Measurements from ENCODE around the gene ANO2.

Gene ANO2

DNA sequence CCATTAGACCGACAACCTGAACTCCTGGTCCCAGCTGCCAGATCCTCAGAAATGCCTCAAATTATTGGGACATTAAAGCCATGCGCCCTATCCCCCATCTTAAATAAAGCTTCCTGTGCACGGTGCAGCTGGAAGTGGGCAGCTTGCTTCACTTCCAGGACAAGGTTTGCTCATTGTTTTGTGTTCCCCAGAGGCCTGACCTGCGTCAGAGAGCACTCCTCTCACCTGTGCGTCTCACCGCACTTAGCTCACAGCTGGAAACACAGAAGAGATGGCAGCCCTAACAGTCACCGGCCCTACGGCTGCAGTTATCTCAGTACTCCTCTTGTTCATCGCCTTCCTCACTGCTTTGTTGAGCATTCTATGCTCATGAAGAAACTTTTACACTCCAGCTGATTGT, 135.5 kb downstream of the ANO2 start:
- FAIRE-seq = no peak

DNA sequence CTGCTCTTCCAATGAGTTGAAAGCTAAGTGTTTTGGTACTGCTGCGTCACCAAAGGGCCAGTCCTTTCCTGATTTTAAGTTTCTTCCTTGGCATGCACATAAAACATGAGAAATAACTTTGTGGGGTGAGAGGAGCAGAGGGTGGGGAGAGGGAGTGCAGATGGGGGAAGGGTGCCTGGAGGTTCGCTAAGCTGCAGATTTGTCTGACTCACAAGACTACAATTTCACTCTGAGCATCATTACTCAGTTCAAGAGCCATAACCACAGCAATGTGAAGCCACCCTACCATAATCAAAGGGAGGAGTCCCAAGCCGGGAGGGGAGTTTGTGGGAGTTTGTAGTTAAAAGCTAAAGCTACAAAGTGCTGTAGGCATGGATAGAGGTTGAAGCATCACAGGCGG, 136.1 kb downstream of the ANO2 start:
- no peak for FAIRE-seq

DNA sequence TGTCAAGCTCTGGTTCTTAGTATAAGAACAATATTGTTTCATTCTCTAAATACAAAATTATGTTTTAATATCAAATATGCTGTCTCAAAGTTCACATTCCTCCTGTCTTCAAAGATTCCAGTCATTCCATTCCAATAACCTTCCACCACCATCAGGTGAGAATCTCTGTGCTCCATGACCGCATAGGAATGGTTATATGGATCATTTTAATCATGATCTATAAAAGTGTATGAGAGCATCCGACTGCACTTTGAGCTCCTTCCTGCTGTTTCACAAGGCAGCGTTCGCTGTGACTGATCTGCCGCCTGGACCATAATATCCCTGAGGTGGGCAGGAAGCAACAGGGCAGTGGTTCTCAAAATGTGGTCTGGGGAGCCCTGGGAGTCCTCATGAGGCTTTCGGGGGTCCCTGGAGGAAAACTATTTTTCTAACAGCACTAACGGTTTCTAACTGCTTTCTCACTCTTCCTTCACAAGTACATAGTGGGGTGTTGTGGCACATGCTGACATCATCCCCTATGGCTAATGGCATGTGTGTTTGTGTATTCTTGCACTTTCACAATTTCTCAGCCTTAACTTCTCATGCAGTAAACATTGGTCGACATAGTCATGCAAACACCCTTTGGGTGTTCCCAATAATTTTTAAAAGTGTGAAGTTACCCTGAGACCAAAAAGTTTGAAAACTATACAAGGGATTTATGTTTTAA, 137.4 kb downstream of the ANO2 start:
- no peak for FAIRE-seq

DNA sequence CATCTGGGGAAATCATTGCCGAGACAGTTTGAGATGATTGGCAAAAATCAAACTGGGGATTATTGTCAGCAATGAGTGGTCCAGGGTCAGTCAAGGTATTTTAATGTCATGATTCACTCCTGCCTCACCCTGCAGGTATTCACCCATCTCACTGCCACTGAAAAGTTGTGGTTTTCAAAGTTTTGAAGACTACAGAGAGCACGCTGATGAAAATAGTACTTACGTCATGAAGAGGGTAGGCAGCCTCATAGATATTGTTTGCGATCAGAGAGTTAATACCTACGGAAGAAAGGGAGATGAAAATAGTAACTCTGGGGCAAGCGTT, 138.0 kb downstream of the ANO2 start:
- FAIRE-seq = no peak

DNA sequence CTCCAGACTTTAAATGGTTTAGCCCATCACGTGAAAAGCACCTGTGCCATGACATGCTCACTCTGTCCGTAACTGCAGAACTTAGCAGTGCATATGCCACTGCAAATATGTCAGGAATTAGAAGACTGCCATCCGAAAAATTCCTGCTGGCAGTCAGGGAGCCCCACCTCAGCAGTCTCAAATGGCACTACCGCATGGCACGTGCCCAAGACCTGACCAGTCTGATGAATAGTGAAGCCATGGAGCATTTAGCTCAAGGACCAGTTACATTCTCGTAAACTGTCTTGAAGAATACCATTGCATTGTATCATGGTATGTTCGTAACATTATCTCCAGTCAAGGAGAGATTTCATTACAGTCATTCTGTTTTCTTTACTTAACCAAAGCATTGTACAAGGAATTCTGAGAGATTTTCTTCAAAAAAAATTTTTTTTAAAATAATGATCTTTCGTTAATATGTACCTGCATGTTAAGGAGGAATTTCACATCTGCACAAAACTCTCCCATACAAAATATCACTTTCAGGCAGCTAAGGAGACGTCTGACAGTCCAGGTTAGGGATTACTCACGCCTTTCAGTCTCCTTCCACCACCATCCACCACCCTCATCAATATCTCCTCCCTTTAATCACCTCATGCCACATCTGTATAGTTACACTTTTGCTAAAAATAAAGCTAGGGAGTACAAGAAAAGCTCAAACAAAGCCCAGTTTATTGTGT, 138.5 kb downstream of the ANO2 start:
- no peak for FAIRE-seq

DNA sequence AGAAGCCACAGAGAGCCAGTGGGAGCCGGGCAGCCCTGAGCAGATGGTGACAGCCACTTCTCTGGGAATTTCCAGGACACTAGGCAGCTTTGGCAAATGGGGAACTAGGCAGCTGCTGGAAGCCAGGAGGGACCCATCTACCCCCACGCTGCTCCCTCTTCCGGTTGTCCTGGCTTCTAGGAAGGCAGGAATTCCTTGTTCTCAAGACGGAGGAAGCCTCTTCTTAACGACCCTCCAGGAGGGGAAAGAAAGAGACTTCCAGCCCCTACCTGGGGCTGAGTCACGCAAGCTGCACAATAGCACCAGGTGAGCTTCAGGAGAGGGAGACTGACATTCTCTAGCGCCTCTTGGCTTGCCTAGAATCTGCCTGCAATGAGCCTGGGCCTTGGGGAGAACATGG, 141.5 kb downstream of the ANO2 start:
- no peak for FAIRE-seq

DNA sequence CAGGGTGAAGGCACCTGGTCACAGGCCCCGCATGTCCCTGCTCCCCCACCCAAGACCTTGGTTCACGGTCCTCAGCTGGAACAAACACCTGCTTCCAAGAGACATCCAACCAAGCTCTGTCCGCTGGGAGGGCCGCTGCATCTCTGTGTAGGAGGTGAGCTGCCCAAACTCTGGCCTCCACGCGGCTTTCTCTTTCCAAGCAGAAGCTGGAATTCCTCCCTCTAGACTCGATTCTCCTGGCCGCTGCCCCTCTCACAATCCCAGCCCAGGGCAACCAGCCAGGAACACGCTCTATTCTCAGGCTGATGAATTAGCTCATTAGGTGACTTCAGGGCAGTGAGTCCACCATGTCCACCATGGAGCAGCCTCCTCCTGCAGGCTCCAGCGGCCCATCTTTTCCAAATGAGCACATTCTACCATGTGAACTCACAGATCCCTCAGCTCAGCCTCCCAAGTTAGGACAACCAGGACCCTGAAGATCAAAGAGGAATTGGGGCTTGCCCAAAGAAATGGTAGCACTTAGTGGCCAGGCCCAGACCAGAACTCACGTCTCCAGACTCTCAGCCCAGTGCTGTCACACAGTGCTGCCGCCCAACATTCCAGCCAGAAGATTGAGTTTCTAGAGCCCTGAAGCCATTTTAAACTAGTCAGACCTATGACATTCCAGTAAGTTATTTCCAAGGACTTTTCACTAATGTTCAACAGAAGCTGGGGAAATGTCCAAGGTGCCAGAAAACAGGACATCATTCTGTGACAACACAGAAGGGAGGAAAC, 146.6 kb downstream of the ANO2 start:
- no peak for FAIRE-seq

DNA sequence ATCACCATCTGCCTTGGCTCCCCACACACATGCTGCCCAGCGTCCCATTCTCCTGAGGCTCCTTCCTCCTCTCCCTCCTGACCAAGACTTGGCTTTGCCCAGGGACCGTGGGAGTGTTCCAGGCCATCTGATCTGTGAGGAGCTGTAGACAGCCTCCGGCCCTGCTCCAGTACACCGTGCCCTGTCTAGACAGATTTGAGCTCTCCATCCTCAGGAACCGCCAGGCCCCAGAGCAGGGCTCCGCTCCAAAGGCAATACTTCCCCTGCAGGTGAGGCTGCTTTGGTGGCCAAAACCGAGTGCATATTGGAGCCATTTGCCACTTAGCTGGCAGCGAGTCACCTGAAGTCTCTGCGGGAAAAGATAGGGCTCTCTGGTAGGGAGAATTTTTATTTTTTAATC, 147.4 kb downstream of the ANO2 start:
- no peak for FAIRE-seq

DNA sequence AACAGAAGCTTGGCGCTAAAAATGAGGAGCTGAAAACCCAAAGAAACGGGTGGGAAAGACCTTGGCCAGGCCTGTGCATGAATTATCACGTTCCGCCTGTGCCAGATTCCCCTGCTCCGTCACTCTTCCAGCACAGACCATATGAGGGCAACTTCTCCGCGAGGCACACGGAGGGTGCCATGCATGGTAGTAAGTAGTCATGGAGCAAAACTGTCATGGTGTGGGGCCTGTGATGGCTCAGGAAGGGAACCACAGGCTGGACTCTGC, 148.2 kb downstream of the ANO2 start:
- no peak for FAIRE-seq

DNA sequence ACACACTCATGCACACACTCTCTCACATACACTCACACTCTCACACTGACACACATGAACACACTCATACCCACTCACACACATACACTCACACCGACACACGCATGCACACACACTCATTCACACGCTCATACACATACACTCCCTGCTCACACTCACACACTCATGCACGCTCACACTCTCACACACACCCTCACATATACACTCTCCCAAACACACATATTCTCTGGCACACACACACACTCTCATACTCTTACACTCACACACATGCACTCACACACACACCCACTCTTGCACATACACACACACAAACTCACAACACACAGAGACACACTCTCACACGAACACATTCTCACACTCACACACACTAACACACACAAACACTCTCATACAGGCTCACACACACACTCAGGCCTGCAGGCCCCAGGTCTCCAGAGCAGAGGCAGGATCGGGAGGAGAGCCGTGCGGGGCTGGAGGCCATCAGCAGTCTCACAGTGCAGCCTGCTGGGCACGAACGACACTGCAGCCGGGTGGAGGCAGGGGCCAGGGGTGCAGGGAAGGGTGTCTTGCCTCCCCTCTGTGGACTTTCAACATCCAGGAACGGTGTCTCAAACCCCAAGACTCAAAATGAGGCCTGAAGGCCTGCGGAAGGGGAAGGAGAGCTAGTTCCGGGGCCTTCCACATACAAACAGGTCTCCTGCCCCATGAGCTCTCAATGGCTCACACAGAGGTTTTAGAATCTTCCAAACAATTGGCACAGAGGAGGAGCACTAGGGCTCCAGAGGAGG, 148.7 kb downstream of the ANO2 start:
- FAIRE-seq = no peak

DNA sequence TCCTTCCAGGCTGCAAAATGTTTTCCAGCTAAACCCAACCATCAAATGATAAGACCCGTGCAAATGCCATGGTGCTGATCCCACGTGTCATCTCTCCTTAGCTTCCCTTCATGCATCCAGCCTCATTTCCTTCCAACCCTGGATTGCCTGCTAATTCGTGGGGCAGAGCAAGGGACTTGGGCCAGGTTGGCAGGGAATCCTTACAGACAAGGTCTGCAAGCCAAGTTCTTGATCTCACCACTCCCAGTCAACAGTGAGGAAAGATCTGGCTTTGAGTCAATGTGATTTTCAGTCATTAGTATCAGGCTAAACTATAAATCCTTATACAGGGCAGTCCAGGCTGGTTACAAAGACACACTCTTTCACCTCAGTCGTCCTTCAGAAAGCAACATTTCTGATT, 150.9 kb downstream of the ANO2 start:
- FAIRE-seq = no peak

DNA sequence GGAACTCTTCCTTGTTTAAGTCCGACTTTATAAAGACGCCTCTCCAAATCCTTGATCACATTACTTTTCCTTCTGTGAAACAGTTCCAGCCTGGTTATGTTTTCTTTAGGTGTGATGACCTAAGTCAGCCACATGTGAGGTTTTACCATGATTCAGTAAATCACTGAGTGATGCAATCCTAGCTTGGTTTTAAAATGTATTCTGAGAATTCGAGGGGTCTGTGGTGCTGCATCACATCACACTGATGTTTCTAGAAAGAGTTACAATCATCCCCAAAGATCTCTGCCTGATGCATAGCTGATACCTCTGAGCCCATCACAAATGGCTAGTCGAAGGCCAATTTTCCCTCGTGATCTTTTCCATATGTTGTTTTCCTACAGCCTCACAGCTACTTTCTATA, 152.7 kb downstream of the ANO2 start:
- FAIRE-seq = no peak

DNA sequence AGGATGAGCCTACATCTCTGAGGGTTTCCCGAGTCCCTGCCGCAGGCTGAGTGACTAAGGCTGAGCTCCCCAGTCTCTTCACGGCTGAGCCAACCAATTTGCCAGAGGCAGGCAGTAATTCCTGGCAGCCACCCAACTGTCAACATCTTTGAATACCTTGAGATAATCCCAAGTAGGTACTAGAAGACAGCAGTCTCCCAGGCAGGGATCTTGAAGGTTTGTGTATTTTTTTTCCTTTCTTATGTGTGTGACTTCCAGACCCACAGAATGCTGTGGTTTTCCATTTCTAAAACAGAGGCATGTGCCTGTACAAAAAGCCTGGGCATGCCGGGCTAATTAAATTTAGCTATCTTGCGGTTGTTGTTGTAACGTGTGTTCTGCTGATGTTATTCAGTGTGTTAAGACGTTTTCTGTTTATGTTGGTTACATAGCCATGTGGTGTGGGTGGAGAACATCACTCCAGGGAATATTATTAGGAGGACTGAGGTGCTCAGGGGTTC, 155.5 kb downstream of the ANO2 start:
- no peak for FAIRE-seq

DNA sequence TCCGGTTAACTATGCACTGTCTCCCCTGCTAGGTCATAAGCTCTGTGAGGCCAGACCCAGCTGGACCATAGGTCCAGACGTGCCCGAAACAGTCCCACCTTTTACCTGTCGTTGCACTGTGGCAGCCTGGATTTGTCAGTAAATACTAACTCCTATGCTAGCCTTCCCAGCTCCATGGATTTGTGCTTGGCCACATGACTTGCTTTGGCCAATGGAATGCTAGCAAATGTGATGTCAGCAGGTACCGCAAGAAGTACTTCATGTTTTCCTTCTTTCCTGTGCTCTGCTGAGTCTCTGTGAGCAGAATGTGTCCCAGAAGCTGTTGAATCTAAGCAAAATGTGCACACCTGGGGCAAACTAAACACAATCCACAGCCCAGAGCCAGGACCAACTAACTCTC, 157.2 kb downstream of the ANO2 start:
- FAIRE-seq = no peak

DNA sequence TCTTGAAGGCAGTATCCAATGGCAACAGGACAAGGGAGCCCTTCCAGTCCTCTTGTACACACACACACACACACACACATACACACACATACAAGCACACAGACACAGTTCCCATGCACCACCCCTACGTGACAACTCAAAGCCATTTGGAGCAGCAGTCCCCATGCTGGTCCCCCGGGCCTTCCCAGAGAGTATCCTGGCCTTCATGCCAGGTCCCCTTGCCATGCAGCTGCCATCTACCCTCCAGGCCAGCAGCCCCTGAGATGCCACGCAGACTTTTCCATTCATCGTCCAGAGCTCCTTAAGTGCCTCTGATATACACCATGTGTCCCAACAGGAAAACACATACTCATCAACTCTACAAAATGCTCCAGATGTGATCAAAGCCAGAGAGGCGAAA, 159.5 kb downstream of the ANO2 start:
- no peak for FAIRE-seq

DNA sequence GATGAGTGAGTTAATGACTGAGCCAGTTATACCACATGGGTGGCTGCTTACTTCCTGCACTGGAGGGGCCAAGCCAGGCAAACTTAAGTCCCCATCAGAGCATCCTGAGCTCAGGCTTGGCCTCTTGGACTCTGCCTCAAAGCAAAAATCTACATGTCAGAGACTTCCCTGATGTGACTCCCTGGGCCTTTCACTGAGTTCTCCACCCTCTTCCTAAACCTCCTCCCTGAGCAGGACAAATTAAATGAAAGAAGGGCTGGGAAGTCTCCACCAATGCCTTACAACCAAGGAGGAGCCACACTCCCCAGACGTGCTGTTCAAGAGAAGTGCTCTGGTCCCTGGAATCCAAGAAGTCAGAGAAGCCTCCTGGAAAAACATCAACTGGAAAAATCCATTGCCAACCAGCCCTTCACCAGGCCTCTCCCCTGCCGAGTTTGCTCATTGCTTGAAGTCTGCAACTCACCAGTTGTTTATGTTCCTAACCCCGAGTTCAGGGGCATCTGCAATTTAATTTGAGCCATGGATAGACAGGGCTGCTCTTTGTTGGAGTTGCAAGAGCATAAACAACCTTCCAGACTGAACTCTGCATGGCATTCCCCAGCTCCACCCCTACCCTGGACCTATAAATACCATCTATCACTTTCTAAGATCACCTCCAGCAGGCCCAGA, 160.5 kb downstream of the ANO2 start:
- no peak for FAIRE-seq

DNA sequence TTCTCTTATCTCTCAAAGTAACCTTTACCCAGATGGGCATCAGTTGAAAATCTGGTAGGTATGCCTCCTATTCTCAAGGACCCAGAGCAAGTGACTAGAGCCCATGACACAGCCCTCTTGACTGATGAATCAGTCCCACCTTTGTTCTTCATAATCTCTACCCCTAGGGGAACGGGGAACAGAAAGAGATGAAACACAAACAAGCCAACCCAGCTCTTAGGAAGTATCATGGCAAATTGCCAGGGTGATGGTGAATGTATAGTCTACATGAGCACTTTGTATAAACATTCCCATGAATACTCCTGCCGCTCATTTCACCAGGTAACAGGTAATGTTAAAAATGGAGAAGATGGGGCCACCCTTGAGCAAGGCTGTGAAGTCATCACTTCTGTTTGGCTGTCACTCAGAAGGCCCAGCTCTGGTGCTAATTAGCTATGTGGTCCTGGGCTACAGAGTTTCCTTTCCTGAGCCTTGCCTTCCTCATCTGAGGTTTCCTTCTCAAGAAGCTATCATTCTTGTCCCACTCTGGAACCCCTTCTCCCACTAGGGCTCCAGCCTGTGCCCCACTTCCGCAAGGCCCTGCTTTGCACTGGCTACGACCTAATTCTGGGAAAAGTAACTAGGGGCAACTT, 161.7 kb downstream of the ANO2 start:
- FAIRE-seq = no peak

DNA sequence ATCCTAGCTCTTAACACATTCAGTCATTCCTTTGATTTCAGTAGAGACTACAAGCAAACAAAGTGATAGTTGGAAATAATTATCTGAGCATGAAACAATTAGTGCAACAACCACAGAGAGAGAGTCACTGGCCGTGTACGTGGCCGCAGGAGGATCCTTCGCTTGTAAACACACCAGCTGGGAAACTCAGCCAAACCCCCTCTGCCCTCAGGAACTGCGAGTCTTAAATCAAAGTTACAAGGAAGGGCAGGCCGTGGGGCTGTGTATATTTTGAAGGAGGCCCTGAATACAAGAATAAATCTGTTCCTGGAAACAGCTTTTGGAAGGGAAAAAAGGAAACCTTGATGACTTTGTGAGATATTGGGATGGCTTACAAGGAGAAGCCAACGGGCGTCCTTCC, 164.5 kb downstream of the ANO2 start:
- peak; percentile 92 for FAIRE-seq

DNA sequence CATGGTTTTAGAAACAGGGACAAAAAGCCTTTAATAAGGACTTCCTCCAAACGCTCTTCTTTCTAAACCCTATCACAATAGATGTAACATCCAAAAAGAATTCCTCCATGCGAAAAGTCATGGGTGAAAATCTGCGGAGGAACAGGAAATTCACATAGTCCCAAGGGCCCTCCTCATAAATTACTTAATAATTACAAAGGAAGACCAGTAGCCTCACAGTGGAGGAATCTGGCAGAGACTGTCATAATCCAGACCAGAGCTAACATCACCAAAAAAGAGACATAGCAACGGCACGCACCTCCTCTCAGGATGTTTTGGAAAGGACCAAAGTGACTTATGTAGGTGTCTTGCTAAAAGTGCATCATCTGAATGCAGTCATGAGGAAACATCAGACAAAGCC, 165.7 kb downstream of the ANO2 start:
- no peak for FAIRE-seq

DNA sequence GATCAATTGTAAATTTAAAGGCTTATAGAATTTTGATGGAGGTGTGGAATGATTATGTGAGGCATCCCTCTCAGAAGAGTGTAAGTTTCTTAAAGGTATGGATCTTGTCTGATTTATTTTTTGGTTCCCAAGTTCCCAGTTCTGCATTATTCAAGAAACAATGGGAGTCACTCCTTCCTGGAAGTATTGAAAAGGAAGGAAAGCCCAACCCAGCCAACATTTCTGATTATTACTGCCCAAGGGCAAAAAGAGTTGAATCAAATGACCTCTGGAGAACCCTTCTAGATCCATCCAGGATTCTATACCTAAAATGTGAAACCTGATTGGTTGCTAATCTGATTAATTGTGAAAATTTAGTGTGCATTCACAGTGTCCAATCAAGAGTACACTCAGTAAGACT, 166.2 kb downstream of the ANO2 start:
- no peak for FAIRE-seq

DNA sequence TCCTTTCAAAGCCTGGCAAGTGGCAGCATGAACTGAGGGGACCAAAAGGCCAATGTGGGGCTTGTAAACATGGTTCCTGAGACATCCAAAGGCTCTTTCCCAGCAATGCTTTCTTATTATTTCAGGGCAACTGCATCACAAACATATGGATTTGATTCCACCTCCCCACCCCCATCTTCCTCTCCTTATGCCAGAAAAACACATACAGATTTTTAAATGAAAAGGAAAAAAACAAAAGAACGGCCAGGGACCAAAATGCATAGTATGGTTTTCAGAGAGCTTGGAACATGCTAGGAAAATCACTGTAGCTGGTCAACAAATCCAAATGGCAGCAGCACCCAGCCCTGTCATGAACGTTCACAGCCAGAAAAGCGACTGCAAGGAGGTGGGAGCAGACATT, 167.6 kb downstream of the ANO2 start:
- no peak for FAIRE-seq

DNA sequence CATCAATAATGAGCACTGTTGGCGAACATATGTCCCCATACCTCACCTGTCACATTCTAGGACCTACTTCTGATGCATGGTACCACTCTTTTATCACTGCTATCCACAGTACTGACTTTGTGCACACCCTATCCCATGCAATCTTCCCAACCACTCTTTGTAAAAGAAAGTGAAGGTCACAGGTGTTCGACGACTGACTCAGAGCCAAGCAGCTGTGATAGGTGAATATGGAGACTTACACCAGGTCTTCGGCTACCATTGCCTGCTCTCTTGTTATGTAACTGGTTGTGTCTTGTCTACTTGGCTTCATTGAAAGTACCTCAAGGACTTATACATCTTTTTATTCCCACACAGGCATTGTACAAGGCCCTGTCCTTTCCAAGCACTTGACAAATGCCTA, 169.0 kb downstream of the ANO2 start:
- FAIRE-seq = no peak
